WTC11 (cell line): ENCODE results near the gene TRAF3IP1. TPM values are rescaled to one million over a fixed set of nuclear protein-coding genes. Genes with fewer than 3 reads are reported as not detected.

ENCODE experiments used
- ATAC-seq: fragments of 200-7000 bp; cut with Tn5 transposase; 2 replicates; pipeline ENCODE4 v1.10.0; 2021; ENCODE audit warnings: mild to moderate bottlenecking, moderate library complexity
- CTCF ChIA-PET: fragments of 300-600 bp; sonication (Branson Sonifier 250); formaldehyde crosslinking; loops from one replicate; lab custom pipeline; 2021; ENCODE audit warnings: antibody characterized with exemption; lab: Charles Lee
- POLR2A ChIA-PET: fragments of 350-600 bp; sonication (Branson Sonifier 250); formaldehyde crosslinking; loops from one replicate; lab custom pipeline; 2021; ENCODE audit warnings: antibody characterized with exemption; lab: Charles Lee
- DNase-seq: peaks from one replicate; pipeline ENCODE4 v3.0.0; 2021; ENCODE audit warnings: low spot score
- H3K27ac Mint-ChIP-seq: 2 replicates; pipeline ENCODE4 v1.8.0; 2021; ENCODE audit warnings: mixed read lengths
- H3K27me3 Mint-ChIP-seq: 2 replicates; pipeline ENCODE4 v1.8.0; 2021; ENCODE audit warnings: low read depth, mild to moderate bottlenecking, moderate library complexity, mixed read lengths
- H3K36me3 Mint-ChIP-seq: 2 replicates; pipeline ENCODE4 v1.8.0; 2021; ENCODE audit warnings: mixed read lengths
- H3K4me1 Mint-ChIP-seq: 2 replicates; pipeline ENCODE4 v1.8.0; 2022; ENCODE audit warnings: mixed read lengths
- H3K4me3 Mint-ChIP-seq: 2 replicates; pipeline ENCODE4 v1.8.0; 2021; ENCODE audit warnings: mild to moderate bottlenecking, moderate library complexity, mixed read lengths
- H3K9me3 Mint-ChIP-seq: 2 replicates; pipeline ENCODE4 v1.8.0; 2021; ENCODE audit warnings: mixed read lengths
- ATF2 ChIP-seq: sonication (generic); formaldehyde crosslinking; IDR thresholded peaks from 2 replicates; pipeline ENCODE4 v1.8.1; 2022; ENCODE audit warnings: low read depth, missing genetic modification reagents, borderline replicate concordance
- CDX4 ChIP-seq: fragments of 250-450 bp; sonication (Bioruptor Pico); IDR thresholded peaks from 2 replicates; pipeline ENCODE4 v1.9.0; 2021; ENCODE audit warnings: moderate library complexity, mild to moderate bottlenecking, inconsistent platforms, borderline replicate concordance
- E2F1 ChIP-seq: sonication (generic); formaldehyde crosslinking; IDR thresholded peaks from 2 replicates; pipeline ENCODE4 v1.8.0; 2022; ENCODE audit warnings: mild to moderate bottlenecking, missing genetic modification reagents
- ETV6 ChIP-seq: sonication (generic); formaldehyde crosslinking; IDR thresholded peaks from 2 replicates; pipeline ENCODE4 v1.8.1; 2022; ENCODE audit warnings: mild to moderate bottlenecking, missing genetic modification reagents
- FOXP1 ChIP-seq: sonication (generic); formaldehyde crosslinking; IDR thresholded peaks from 2 replicates; pipeline ENCODE4 v1.8.0; 2022; ENCODE audit warnings: missing genetic modification reagents, mild to moderate bottlenecking, moderate library complexity, borderline replicate concordance
- HMGXB4 ChIP-seq: sonication (generic); formaldehyde crosslinking; IDR thresholded peaks from 2 replicates; pipeline ENCODE4 v1.8.1; 2023; ENCODE audit warnings: mild to moderate bottlenecking, moderate library complexity, missing genetic modification reagents
- JUN ChIP-seq: sonication (generic); formaldehyde crosslinking; IDR thresholded peaks from 2 replicates; pipeline ENCODE4 v1.8.0; 2023; ENCODE audit warnings: mild to moderate bottlenecking, missing genetic modification reagents
- KAT7 ChIP-seq: sonication (generic); formaldehyde crosslinking; IDR thresholded peaks from 2 replicates; pipeline ENCODE4 v1.8.1; 2023; ENCODE audit warnings: missing genetic modification reagents, mild to moderate bottlenecking, borderline replicate concordance
- MYBL2 ChIP-seq: sonication (generic); formaldehyde crosslinking; IDR thresholded peaks from 2 replicates; pipeline ENCODE4 v1.8.1; 2023; ENCODE audit warnings: mild to moderate bottlenecking, moderate library complexity, missing genetic modification reagents
- NR3C1 ChIP-seq: sonication (generic); formaldehyde crosslinking; conservative IDR thresholded peaks from 2 replicates; pipeline ENCODE4 v1.8.1; 2023; ENCODE audit warnings: low read depth, mild to moderate bottlenecking, missing genetic modification reagents
- OVOL2 ChIP-seq: fragments of 250-450 bp; sonication (Bioruptor Pico); IDR thresholded peaks from 2 replicates; pipeline ENCODE4 v1.9.0; 2021; ENCODE audit warnings: mild to moderate bottlenecking, borderline replicate concordance
- PREB ChIP-seq: sonication (generic); formaldehyde crosslinking; IDR thresholded peaks from 2 replicates; pipeline ENCODE4 v1.8.1; 2022; ENCODE audit warnings: mild to moderate bottlenecking, missing genetic modification reagents, moderate library complexity, borderline replicate concordance
- RELA ChIP-seq: sonication (generic); formaldehyde crosslinking; IDR thresholded peaks from 2 replicates; pipeline ENCODE4 v1.8.1; 2022; ENCODE audit warnings: missing genetic modification reagents, mild to moderate bottlenecking, borderline replicate concordance
- RORB ChIP-seq: fragments of 250-450 bp; sonication (Bioruptor Pico); IDR thresholded peaks from 2 replicates; pipeline ENCODE4 v1.9.0; 2021; ENCODE audit warnings: mild to moderate bottlenecking
- SOX15 ChIP-seq: fragments of 250-450 bp; sonication (Bioruptor Pico); IDR thresholded peaks from 2 replicates; pipeline ENCODE4 v1.9.0; 2021; ENCODE audit warnings: mild to moderate bottlenecking
- SP1 ChIP-seq: sonication (generic); formaldehyde crosslinking; conservative IDR thresholded peaks from 2 replicates; pipeline ENCODE4 v1.8.1; 2022; ENCODE audit warnings: missing genetic modification reagents
- TEAD1 ChIP-seq: sonication (generic); formaldehyde crosslinking; IDR thresholded peaks from 2 replicates; pipeline ENCODE4 v1.8.0; 2022; ENCODE audit warnings: mild to moderate bottlenecking, missing genetic modification reagents
- TEAD4 ChIP-seq: sonication (generic); formaldehyde crosslinking; IDR thresholded peaks from 2 replicates; pipeline ENCODE4 v1.8.0; 2022; ENCODE audit warnings: mild to moderate bottlenecking, missing genetic modification reagents
- TP53 ChIP-seq: sonication (generic); formaldehyde crosslinking; IDR thresholded peaks from 2 replicates; pipeline ENCODE4 v1.8.1; 2023; ENCODE audit warnings: mild to moderate bottlenecking, missing genetic modification reagents
- ZBTB21 ChIP-seq: sonication (generic); formaldehyde crosslinking; IDR thresholded peaks from 2 replicates; pipeline ENCODE4 v1.8.1; 2023; ENCODE audit warnings: mild to moderate bottlenecking, missing genetic modification reagents, borderline replicate concordance
- ZNF138 ChIP-seq: sonication (generic); formaldehyde crosslinking; conservative IDR thresholded peaks from 2 replicates; pipeline ENCODE4 v1.8.1; 2022; ENCODE audit warnings: mild to moderate bottlenecking, moderate library complexity, missing genetic modification reagents
- ZNF232 ChIP-seq: sonication (generic); formaldehyde crosslinking; IDR thresholded peaks from 2 replicates; pipeline ENCODE4 v1.8.0; 2022; ENCODE audit warnings: mild to moderate bottlenecking, missing genetic modification reagents
- ZNF671 ChIP-seq: fragments of 250-450 bp; sonication (Bioruptor Pico); IDR thresholded peaks from 2 replicates; pipeline ENCODE4 v1.8.0; 2021; ENCODE audit warnings: mild to moderate bottlenecking
- ZSCAN18 ChIP-seq: fragments of 250-450 bp; sonication (Bioruptor Pico); IDR thresholded peaks from 2 replicates; pipeline ENCODE4 v2.1.2; 2022; ENCODE audit warnings: mild to moderate bottlenecking, moderate library complexity
- total RNA-seq: library from RNA; stranded (reverse); gene quantifications from 3 replicates; pipeline ENCODE4 v1.2.3, GENCODE V29; 2021

TRAF3IP1 gene
- total RNA-seq, 1 experiment from 2014 or later: 18.7 TPM

GRCh38 chr2:238344517-238344916, 24.2 kb downstream of the TRAF3IP1 start (continued):
- TF ChIP-seq HMGXB4 (CRISPR knock-in tag): no peak
- no peak for TF ChIP-seq ZBTB21
- no peak for TF ChIP-seq CDX4 (CRISPR knock-in tag)
- TF ChIP-seq ETV6: no peak
- no peak for TF ChIP-seq RORB (CRISPR knock-in tag)

- CTCF ChIA-PET: no interaction called here
Observed at GRCh38 chr2:238345297-238345968, 25.1 kb downstream of the TRAF3IP1 start.

GRCh38 chr2:238346544-238346943, 26.2 kb downstream of the TRAF3IP1 start:
- DNase-seq: no peak
- ChIA-PET POLR2A (no interaction called here), CTCF (interaction anchor here (0.9 to 1.0 kb wide), 2 partner anchors 43 to 69 kb away, joined by 3 read pairs; no protein-coding TSS in a partner anchor)
- Mint-ChIP-seq H3K27ac (0 out of 2 replicates have a peak overlapping the region, but pooled peaks have one; percentile 66), H3K4me3 (no peak overlapping the region), H3K27me3 (no peaks in the 10 kb centered on the region)
- TF ChIP-seq NR3C1 (CRISPR knock-in tag) (no peak), TEAD1 (CRISPR knock-in tag) (no peak), OVOL2 (no peak), E2F1 (no peak), RELA (CRISPR knock-in tag) (no peak), TEAD4 (CRISPR knock-in tag) (no peak), ZNF138 (CRISPR knock-in tag) (no peak), FOXP1 (no peak)
- TF ChIP-seq, all 79 proteins: peak for 0
- H3K9me3 Mint-ChIP-seq: no peaks in the 10 kb centered on the region
- peaks cover 12% of the 10 kb centered on the region for H3K36me3 Mint-ChIP-seq
- no peak for ATAC-seq
- H3K4me1 Mint-ChIP-seq: no peaks in the 10 kb centered on the region

More at GRCh38 chr2:238345297-238345968, 25.1 kb downstream of the TRAF3IP1 start:
- H3K4me3 Mint-ChIP-seq: no peak overlapping the region
- no peaks in the 10 kb centered on the region for H3K9me3 Mint-ChIP-seq
- DNase-seq (no peak), ATAC-seq (no peak)
- H3K27me3 Mint-ChIP-seq: no peaks in the 10 kb centered on the region
- H3K4me1 Mint-ChIP-seq: no peaks in the 10 kb centered on the region
- peaks cover 12% of the 10 kb centered on the region for H3K36me3 Mint-ChIP-seq
- H3K27ac Mint-ChIP-seq: 0 out of 2 replicates have a peak overlapping the region, but pooled peaks have one; percentile 47
- POLR2A ChIA-PET: no interaction called here
- no peak for TF ChIP-seq ZSCAN18 (CRISPR knock-in tag)
- no peak for TF ChIP-seq PREB (CRISPR knock-in tag)
- TF ChIP-seq SOX15 (CRISPR knock-in tag): no peak
- no peak for TF ChIP-seq ZNF671 (CRISPR knock-in tag)
- no peak for TF ChIP-seq ATF2 (CRISPR knock-in tag)
- no peak for TF ChIP-seq SP1 (CRISPR knock-in tag)
- no peak for TF ChIP-seq JUN (CRISPR knock-in tag)
- no peak for TF ChIP-seq ZNF232 (CRISPR knock-in tag)
- TF ChIP-seq MYBL2 (CRISPR knock-in tag): no peak
- no peak for TF ChIP-seq TEAD1 (CRISPR knock-in tag)
- no peak for TF ChIP-seq KAT7 (CRISPR knock-in tag)
- no peak for TF ChIP-seq TP53 (CRISPR knock-in tag)
